B cell (primary cell): ENCODE measurements around the gene RNF26. TPM values are rescaled to one million over a fixed set of nuclear protein-coding genes. Genes with fewer than 3 reads are reported as not detected.
A peak's percentile ranks its signal among the peaks of the same experiment; 100 is the strongest.

ENCODE experiments used
- ATAC-seq: fragments of 200-7000 bp; cut with Tn5 transposase; one replicate; pipeline ENCODE4 v1.10.0; 2021; ENCODE audit warnings: low read depth, mild to moderate bottlenecking, moderate number of reproducible peaks, moderate library complexity
- CTCF ChIA-PET: fragments of 350-600 bp; sonication (Branson Sonifier 250); formaldehyde crosslinking; loops from one replicate; lab custom pipeline; 2021; ENCODE audit warnings: antibody characterized with exemption, inconsistent platforms; lab: Charles Lee
- POLR2A ChIA-PET: fragments of 350-600 bp; sonication (Branson Sonifier 250); formaldehyde crosslinking; loops from one replicate; lab custom pipeline; 2021; ENCODE audit warnings: antibody characterized with exemption; lab: Charles Lee
- DNase-seq: peaks from one replicate; pipeline ENCODE4 v3.0.0; 2013
- H2AFZ ChIP-seq: 2 replicates; pipeline ENCODE4 v1.6.1; 2012; ENCODE audit warnings: mild to moderate bottlenecking, low read depth, low read length; ENCODE audit not compliant: insufficient read depth, poor library complexity, severe bottlenecking
- H3K27ac ChIP-seq, 2 donors: 1 replicate in 1 of 2; 2 replicates in 1 of 2; pipeline ENCODE4 v1.5.1; 2012 to 2013; ENCODE audit warnings: low read length in 2 of 2, mild to moderate bottlenecking in 2 of 2, moderate library complexity in 1 of 2
- H3K27me3 ChIP-seq, 4 experiments: fragments of 200-600 bp in 1 of 4; sonication (generic) in 1 of 4; replicated peaks in 1 of 4; 1 replicate in 2 of 4; 2 replicates in 2 of 4; pipeline versions ENCODE4 v1.6.1 to v1.7.0; 2013 to 2016; ENCODE audit warnings: low read length in 3 of 4, mild to moderate bottlenecking in 2 of 4, mixed read lengths in 1 of 4, moderate library complexity in 1 of 4; ENCODE audit not compliant: insufficient read depth in 4 of 4, control insufficient read depth in 3 of 4; ENCODE audit errors: control extremely low read depth in 1 of 4
- H3K36me3 ChIP-seq, 2 experiments: replicated peaks in 1 of 2; 1 replicate in 1 of 2; 2 replicates in 1 of 2; pipeline versions ENCODE4 v1.6.1 to v1.7.1; 2013; ENCODE audit warnings: low read length in 1 of 2; ENCODE audit not compliant: insufficient read depth in 2 of 2, control insufficient read depth in 1 of 2; ENCODE audit errors: control extremely low read depth in 1 of 2, extremely low read depth in 1 of 2
- H3K4me1 ChIP-seq, 2 donors: fragments of 200-600 bp in 1 of 2; sonication (generic) in 1 of 2; 1 replicate in 1 of 2; 2 replicates in 1 of 2; pipeline versions ENCODE4 v1.5.1 to v1.6.1; 2013 to 2017; ENCODE audit warnings: low read length in 2 of 2; ENCODE audit not compliant: control insufficient read depth in 2 of 2, insufficient read depth in 2 of 2
- H3K4me2 ChIP-seq: replicated peaks from 2 replicates; pipeline ENCODE3; 2012; ENCODE audit warnings: mild to moderate bottlenecking, low read depth, low read length; ENCODE audit not compliant: poor library complexity, severe bottlenecking
- H3K4me3 ChIP-seq, 5 experiments: fragments of 200-600 bp in 1 of 5; sonication (generic) in 1 of 5; 1 replicate in 3 of 5; 2 replicates in 2 of 5; pipeline versions ENCODE4 v1.5.1 to v1.7.0; 2011 to 2016; ENCODE audit warnings: low read length in 4 of 5, mild to moderate bottlenecking in 4 of 5, low read depth in 2 of 5, control low read depth in 1 of 5, moderate library complexity in 1 of 5; ENCODE audit not compliant: insufficient read depth in 1 of 5; ENCODE audit errors: control extremely low read depth in 1 of 5, extremely low read depth in 1 of 5
- H3K79me2 ChIP-seq: fragments of 200-600 bp; sonication (generic); one replicate; pipeline ENCODE4 v1.6.0; 2016; ENCODE audit warnings: low read length; ENCODE audit not compliant: control insufficient read depth, insufficient read depth
- H3K9ac ChIP-seq: fragments of 200-600 bp; sonication (generic); 2 replicates; pipeline ENCODE4 v1.6.1; 2017; ENCODE audit warnings: mild to moderate bottlenecking, low read length, moderate library complexity
- H3K9me3 ChIP-seq, 3 donors: one replicate each; pipeline versions ENCODE4 v1.6.1 to v1.7.1; 2013; ENCODE audit warnings: low read length in 2 of 3; ENCODE audit not compliant: control insufficient read depth in 2 of 3, insufficient read depth in 1 of 3; ENCODE audit errors: control extremely low read depth in 1 of 3
- H4K20me1 ChIP-seq: 2 replicates; pipeline ENCODE4 v1.6.0; 2012; ENCODE audit warnings: mild to moderate bottlenecking, low read length; ENCODE audit not compliant: insufficient read depth, control insufficient read depth, poor library complexity, severe bottlenecking
- H3K27ac Mint-ChIP-seq: one replicate; pipeline ENCODE4 v1.8.0; 2021; ENCODE audit warnings: mixed read lengths
- H3K27me3 Mint-ChIP-seq: one replicate; pipeline ENCODE4 v1.8.0; 2021; ENCODE audit warnings: mixed read lengths
- H3K4me1 Mint-ChIP-seq: one replicate; pipeline ENCODE4 v1.8.0; 2021; ENCODE audit warnings: mixed read lengths
- H3K4me3 Mint-ChIP-seq: one replicate; pipeline ENCODE4 v1.8.0; 2021; ENCODE audit warnings: mixed read lengths
- H3K9me3 Mint-ChIP-seq: one replicate; pipeline ENCODE4 v1.8.0; 2022; ENCODE audit warnings: mixed read lengths; ENCODE audit not compliant: insufficient read depth
- EZH2 ChIP-seq: IDR thresholded peaks from 2 replicates; pipeline ENCODE4 v1.6.1; 2012; ENCODE audit warnings: borderline replicate concordance, low read depth, mild to moderate bottlenecking, moderate library complexity, low read length; ENCODE audit not compliant: insufficient read depth, poor library complexity, severe bottlenecking
- WGBS: methylation state at CpG from one replicate; pipeline ENCODE4 v1.1.5; 2013; ENCODE audit warnings: missing lambda C conversion rate; ENCODE audit not compliant: insufficient coverage; 5-methylcytosine and 5-hydroxymethylcytosine counted together
- intact Hi-C: fragments of 100-400 bp; cut with micrococcal nuclease; formaldehyde crosslinking; loops from one replicate; pipeline ENCODE4 v1.10.0; 2022
- polyA plus RNA-seq: library from polyadenylated mRNA; depleted of rRNA; stranded (reverse); fragments of >200 nt; gene quantifications from 2 replicates; pipeline ENCODE4 v1.2.3, GENCODE V29; 2012
- total RNA-seq, 2 donors: library from RNA; stranded (reverse); fragments of 120-200 nt in 1 of 2; gene quantifications; 1 replicate in 1 of 2; 2 replicates in 1 of 2; pipeline versions ENCODE4 v1.2.3 to v1.2.4, GENCODE V29; 2013 to 2022
- TF ChIP-seq, protein P1 (sequence below): fragments of 200-600 bp; IDR thresholded peaks from one replicate; pipeline ENCODE4 v1.8.0; 2022; ENCODE audit warnings: antibody characterized with exemption, mild to moderate bottlenecking

Gene RNF26
- total and polyA plus RNA-seq, 2 donors (not counting 1 experiment from before 2014, with no cell fraction given), result 15.5 to 21.8 TPM

DNA sequence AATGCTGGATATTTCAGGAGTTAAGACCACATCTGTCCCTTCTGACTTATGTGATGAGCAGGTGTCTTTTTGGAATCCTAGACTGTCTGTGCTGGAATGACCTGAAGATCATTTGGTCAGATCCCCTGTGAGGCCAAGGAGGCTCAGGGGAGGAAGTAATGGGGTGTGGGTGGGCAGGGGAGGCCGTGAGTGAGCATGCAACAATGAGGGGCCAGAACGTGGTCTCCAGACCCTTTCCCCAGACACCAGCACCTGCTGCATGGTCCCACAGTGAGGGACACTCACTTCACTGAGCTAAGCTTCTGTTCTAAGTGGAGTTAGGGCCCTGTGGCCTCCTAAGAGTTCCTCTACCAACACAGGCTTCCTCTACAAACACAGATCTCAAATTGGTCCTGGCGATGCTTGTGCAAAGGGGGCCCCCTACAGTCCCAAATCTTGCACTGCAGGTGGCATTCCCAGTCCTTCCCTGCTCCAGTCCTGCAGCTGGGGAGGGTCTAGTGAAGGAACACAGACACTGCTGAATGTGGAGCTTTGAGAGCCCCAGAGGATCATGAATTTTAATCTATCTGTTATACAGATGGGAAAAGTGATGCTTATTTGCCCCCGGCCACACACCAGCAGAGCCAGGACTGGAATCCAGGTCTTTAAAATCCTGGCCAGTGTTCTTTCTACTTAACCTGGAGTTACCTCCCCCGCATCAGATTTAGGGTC, 39.7 kb downstream of the RNF26 start:
- H3K4me3 ChIP-seq, result no peak overlapping the region
- H3K4me2 ChIP-seq, result no peak overlapping the region
- no peak overlapping the region for H3K27ac Mint-ChIP-seq
- H3K9ac ChIP-seq, result no peak overlapping the region
- H3K9me3 ChIP-seq, result no peaks in the 10 kb centered on the region
- H3K79me2 ChIP-seq, result no peaks in the 10 kb centered on the region
- H3K27me3 Mint-ChIP-seq, result peaks cover 18% of the 10 kb centered on the region
- POLR2A ChIA-PET, result interaction anchor here (0.6 kb wide), 1 partner anchor 1680 kb away, joined by 4 read pairs; no protein-coding TSS in a partner anchor
- no peaks in the 10 kb centered on the region for H3K9me3 Mint-ChIP-seq
- no peaks in the 10 kb centered on the region for H3K4me1 ChIP-seq
- no peak overlapping the region for H3K4me3 Mint-ChIP-seq
- H3K4me1 Mint-ChIP-seq, result no peaks in the 10 kb centered on the region
- ATAC-seq, result peak; percentile 53
- no peaks in the 10 kb centered on the region for H3K36me3 ChIP-seq
- CTCF ChIA-PET, result interaction anchor here (0.6 to 5.5 kb wide), 5 partner anchors 11 to 168 kb away, joined by 3 to 46 read pairs (median 3); no protein-coding TSS in a partner anchor
- TF ChIP-seq, protein P1, sequence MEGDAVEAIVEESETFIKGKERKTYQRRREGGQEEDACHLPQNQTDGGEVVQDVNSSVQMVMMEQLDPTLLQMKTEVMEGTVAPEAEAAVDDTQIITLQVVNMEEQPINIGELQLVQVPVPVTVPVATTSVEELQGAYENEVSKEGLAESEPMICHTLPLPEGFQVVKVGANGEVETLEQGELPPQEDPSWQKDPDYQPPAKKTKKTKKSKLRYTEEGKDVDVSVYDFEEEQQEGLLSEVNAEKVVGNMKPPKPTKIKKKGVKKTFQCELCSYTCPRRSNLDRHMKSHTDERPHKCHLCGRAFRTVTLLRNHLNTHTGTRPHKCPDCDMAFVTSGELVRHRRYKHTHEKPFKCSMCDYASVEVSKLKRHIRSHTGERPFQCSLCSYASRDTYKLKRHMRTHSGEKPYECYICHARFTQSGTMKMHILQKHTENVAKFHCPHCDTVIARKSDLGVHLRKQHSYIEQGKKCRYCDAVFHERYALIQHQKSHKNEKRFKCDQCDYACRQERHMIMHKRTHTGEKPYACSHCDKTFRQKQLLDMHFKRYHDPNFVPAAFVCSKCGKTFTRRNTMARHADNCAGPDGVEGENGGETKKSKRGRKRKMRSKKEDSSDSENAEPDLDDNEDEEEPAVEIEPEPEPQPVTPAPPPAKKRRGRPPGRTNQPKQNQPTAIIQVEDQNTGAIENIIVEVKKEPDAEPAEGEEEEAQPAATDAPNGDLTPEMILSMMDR, result peak; percentile 68
- TF ChIP-seq EZH2, result no peak
- H2AFZ ChIP-seq, result no peak overlapping the region
- H4K20me1 ChIP-seq, result no peaks in the 10 kb centered on the region
- no peak overlapping the region for H3K27ac ChIP-seq
- WGBS, result 57% methylated on average over 2 of the region's 5 CpGs
- intact Hi-C loops, result no loop called here
- peak; percentile 51 for DNase-seq
- H3K27me3 ChIP-seq, result peaks cover 0 to 10% (median 0%) of the 10 kb centered on the region in 4 experiments

DNA sequence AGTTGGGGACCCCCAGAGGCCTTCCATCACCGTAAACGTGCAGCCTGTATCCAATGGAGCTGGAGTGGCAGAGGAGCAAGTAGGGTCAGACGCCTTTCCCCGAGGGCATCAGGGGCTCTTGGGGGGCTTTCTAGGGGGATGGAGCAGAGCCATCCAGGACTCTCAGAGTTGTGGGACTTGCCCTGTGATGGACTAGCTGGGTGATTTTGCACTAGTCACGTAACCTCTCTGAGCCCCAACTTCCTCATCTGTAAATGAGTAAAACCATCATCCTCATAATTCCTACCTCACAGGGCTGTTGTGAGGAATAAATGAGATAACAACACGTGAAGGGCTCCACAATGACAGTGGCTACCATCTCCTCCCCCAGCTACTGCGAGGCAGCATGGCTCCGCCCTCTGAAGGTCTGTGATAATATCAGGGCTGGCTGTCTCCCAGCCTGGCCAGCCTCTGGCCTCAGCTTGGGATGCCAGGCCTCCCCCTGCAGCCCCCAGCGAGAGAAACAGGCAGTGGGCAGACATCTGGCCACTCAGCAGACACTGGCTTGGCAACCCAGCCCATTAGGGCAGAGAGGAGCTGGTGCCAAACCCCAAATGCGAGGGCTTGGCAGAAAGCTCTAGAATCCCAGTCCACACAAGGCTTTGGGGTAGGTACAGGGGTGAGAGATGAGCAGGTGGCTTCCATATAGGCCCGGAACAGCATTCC, 40.5 kb downstream of the RNF26 start:
- TF ChIP-seq, protein P1, result no peak
- no peak for TF ChIP-seq EZH2
- DNase-seq, result peak; percentile 11
- Histone ChIP-seq H2AFZ (no peak overlapping the region), H3K4me2 (no peak overlapping the region), H3K9me3 (no peaks in the 10 kb centered on the region), H3K4me3 (no peak overlapping the region), H3K27me3 (peaks cover 0 to 6% (median 0%) of the 10 kb centered on the region in 4 experiments), H3K79me2 (no peaks in the 10 kb centered on the region), H3K36me3 (no peaks in the 10 kb centered on the region), H4K20me1 (no peaks in the 10 kb centered on the region), H3K4me1 (no peaks in the 10 kb centered on the region), H3K9ac (no peak overlapping the region), H3K27ac (no peak overlapping the region)
- H3K9me3 Mint-ChIP-seq, result no peaks in the 10 kb centered on the region
- peaks cover 12% of the 10 kb centered on the region for H3K27me3 Mint-ChIP-seq
- no peak overlapping the region for H3K4me3 Mint-ChIP-seq
- WGBS, result 75% methylated on average over 7 of the region's 11 CpGs
- intact Hi-C loops, result no loop called here
- ChIA-PET CTCF (interaction anchor here (0.7 to 5.5 kb wide), 5 partner anchors 10 to 52 kb away, joined by 3 to 46 read pairs (median 3); no protein-coding TSS in a partner anchor), POLR2A (no interaction called here)
- H3K4me1 Mint-ChIP-seq, result no peaks in the 10 kb centered on the region
- H3K27ac Mint-ChIP-seq, result no peak overlapping the region
- ATAC-seq, result no peak
